NCI-H748 (cell line): Measurements from ENCODE around the gene FAT3.
A peak's percentile ranks its signal among the peaks of the same experiment; 100 is the strongest.

ENCODE experiments used
- DNase-seq: peaks from one replicate; lab custom pipeline; 2025; ENCODE audit not compliant: unreplicated experiment; lab: John Stamatoyannopoulos, UW

FAT3 gene

DNA sequence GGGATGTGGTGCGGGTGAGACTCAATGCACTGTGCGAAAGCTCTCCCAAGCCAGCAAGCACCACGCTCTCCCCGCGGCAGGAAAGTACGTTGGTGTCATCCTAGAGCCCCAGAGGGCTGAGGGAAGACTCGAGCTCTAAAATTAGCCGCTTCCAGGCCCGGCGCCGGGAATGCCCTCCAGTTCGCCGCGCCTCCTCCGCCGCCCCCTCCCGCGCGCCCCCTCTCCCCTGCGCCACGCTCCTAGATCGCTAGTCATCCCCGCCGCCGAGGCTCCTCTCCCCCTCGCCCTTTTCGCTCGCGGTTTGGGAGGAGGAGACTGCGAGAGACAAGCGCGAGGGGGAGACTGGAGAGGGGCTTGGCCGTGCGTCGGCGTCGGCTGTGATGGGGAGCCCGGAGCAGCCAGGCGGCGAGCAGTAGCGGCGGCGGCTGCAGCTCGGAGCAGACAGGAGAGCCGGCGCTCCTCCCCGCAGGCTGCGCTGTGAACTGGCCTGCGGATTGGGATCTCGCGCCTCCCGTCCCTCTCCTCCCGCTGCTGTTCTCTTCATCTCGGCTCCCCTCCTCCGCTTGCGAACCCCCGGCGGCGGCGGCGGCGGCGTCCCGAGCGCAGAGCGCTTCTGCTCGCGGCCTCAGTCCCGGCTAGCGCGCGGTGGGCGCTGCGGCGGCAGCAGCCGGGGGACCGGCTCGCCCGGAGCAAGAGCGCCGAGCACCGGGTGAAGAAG lies at the start of gene FAT3:
Gene FAT3 (plus strand): TSS at position 412 of the 718 bp plus-strand sequence. CDS start 127,295 bp downstream, outside the sequence.
- DNase-seq: peak; percentile 78

DNA sequence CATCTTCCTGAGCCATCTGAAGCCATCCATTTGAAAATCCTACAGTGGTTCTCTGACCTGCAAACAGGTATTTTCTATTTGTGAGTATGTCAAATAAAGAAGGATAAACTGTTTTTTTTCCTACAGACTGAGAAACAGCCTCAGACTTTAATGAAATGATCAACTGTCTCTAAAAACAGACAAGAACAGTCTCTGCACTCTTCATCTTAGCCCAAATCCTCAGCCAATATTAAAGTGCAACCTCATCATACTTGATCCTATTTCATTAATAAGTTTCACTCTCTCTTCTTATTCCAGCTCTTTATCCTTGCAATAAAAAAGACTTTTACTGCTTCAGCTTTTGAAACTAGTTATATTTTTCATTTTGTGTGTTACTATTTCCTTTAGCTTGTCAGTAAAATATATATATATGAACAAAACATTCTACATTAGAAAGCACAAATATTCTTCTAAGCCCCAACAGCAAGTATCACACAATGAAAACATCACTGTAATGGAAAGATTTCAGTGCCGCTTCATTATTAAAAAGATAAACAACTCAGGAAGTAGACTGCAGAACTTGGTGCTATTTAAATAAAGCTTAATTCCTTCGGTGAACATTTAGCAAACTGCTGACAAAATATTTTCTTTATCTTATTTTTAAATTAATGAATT lies 45.5 kb upstream of the FAT3 start:
- no peak for DNase-seq

DNA sequence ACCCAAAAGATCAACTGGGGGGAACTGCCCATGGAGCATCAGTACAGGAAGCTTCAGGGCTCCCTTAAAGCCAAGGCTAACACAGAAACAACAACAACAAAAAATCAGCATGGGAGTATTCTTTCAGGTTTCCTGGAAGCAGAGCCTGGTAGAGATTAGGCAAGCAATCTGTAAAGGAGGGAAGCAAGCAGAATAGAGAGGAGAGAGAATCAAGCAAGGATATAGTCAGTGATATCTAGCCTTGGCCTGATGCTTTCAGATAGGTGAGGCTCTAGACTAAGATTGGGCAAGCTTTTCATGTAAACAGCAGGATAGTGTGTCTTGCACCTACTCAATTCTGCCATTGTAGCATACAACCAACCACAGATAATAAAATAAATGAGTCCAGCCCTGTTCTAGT lies 44.4 kb upstream of the FAT3 start:
- DNase-seq: no peak

DNA sequence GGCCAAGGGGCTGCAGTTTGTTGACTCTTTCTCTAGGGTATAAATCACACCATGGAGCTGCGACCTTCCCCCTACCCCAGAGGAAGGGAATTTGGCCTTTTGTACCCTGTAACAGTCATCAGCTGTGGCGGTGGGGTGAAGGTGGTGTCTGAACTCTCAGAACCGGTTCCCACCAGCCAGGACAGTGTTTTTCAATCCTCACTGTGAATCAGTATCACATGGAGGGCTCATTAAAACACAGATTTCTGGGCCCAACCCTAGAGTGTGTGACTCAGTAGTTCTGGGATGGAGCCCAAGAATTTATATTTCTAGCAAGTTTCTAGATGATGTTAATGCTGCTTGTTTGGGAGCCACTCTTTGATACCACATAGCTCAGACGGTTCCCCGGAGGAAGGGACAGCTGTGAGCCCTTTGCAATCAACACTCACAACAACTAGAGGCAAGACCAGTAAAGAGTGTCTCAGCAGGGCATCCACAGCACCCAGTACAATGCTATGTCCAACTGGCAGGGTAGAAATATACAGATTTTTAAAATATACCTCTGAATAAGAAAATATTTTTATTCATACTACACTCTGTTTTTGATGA lies 43.9 kb upstream of the FAT3 start:
- DNase-seq: no peak

DNA sequence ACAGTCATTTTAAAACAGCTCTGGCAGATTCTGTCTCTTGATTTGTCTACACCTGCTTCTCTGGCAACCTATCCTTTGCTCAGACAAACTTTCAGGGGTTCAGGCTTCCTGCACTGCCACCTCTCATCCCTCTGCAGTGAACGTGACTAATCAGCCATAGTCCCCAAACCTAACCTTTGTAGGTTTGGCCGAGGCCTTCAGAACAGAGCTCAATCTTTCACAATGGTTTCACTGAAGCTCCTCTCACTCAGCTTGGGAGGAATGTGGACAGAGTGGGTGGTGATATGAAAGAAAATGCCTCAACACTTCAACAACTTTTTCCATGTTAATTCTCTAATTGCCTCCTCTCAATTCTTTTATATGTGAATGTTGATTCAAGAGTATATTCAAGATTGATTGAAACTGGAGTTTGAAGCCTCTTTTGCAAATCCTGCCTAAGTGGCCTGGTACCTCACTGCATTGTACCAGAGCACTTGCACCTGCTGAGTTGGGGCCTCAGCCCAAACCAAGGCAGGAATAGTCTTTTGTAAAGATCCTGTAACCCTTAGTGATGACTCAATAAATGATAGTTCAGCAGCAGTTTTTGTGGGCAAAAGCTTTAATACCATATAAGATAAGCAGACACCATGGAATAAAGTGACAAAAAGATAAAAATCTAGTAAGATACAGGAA lies 33.9 kb upstream of the FAT3 start:
- DNase-seq: no peak

DNA sequence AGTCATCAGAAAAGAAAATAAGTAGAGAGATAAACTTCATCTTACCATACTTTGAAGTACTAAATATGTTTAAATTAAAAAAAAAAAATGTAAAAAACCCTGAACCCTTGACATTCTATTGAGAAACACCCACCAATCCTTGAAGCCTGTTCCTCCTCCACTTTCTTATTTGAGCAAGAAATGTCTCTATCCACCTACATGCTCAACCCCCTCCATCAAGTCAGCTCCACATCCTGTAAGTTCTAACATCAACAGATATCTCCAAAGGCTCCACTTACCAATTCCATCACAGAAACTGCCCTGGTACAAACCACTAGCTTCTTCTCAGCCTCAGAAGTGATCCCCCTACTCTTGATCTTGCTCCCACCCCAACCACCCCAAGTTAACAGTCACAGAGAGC lies 32.5 kb upstream of the FAT3 start:
- no peak for DNase-seq

DNA sequence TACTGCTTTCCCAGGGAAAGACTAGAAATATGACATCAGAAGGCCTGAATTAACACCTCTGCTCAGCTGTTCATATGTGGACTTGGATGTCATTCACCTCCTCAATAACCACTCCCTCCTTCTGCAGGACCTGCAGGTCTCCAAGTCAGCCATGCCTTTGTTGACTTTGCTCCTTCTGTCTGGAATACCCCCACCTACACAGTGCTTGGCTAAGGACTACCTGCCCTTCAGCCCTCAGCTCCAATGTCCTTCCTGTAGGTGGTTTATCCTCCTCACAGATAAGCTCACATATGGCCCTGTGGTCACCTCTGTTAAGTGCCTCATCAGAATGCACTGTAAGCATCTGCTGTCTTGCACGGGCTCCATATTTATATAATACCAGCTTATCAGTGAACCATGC lies 26.4 kb upstream of the FAT3 start:
- DNase-seq: no peak

DNA sequence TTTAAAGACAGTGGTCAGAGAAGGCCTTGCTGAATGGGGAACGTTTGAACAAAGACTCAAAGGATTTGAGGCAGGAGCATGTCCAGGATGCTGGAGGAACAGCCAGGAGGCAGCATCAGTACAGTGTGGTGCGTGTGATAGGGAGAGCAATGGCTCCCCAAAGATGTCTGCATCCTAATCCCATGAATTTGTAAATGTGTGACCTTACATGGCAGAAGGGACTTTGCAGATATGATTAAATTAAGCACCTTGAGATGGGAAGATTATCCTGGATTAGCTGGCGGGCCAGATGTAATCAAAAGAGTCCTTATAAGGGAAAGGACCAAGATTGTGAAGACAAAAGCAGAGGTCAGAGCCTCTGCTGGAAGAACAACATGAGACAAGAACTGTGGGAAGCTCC lies 24.6 kb upstream of the FAT3 start:
- DNase-seq: no peak

DNA sequence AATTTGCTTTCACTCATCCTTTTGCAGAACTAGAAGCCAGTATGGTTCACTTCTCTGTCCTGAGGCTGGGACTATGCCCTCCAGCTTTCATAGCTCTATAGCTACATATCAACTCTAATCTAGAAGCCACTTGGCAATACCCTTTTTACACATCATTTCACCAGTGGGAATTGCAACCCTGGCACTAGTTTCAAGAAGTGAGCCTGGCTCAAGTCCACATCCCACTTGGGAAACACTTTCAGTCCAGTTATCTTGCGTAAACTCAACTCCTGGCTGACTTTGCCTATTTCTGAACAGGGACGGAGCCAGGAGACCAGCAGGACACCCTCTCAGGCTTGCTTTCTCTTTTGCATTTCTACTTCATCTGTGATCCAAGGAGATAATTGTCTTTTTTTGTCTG lies 19.9 kb upstream of the FAT3 start:
- no peak for DNase-seq

DNA sequence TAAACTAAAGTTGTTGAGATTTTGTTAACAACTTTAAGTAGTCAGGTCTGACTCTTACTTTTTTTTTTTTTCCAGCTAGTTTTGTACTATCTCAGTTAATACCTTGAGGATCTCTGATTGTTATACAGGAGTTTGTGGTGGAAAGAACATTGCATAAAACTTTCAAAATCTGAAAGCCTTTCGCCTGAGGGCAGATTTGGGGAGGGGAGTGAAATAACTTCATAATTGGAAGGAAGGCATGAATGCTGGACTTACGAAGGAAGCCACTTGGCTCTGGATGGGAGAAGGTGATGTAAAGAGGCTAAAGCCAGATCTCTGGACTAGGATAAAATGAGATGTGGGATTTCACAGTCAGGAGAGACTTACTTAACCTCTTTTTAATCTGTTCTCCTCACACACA lies 18.2 kb upstream of the FAT3 start:
- DNase-seq: no peak

DNA sequence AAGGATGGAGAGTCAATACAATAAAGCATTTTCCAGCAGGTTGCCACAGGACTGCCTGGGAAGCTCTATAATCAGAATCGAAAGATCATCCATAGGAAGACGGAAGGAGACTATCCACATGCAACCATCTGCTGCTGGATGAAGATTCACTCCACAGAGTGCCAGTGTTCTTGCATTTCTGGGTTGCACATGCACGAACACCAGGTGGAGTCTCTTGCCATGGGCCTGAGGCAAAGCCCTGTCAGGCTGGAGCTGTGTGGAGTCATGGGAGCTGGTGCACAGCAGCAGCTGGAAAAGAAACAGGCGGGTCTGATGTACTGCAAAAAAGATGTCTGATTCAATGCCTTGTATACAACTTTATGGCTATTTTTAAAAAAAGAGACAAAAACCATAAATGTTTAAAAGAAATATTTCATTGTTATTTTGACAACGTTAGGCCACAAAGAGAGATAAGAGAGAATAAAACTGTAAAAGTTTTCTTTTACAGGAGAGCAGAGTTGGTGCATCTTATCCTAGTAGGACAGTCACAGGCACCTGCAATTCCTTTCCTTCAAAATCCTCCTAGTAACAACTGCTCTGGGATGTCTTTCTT lies 12.9 kb upstream of the FAT3 start:
- DNase-seq: peak; percentile 50

DNA sequence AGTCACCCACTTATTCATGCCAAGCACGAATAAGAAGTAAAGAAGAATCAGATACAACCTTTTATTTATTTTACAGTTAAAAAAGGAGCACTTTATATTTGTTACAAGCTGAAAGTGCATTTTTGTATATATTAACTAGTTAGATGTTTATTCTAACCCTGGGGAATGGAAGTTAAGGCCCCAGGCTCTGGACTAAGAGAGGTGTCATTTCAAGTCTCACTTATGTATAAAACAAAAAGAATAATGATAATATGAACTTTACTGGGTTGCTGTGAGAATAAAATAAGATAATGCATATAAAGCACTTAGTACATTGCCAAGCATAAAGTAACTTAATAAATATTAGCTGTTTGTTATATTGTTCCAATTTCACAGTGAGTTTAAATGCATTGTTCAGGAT lies 12.1 kb upstream of the FAT3 start:
- no peak for DNase-seq

DNA sequence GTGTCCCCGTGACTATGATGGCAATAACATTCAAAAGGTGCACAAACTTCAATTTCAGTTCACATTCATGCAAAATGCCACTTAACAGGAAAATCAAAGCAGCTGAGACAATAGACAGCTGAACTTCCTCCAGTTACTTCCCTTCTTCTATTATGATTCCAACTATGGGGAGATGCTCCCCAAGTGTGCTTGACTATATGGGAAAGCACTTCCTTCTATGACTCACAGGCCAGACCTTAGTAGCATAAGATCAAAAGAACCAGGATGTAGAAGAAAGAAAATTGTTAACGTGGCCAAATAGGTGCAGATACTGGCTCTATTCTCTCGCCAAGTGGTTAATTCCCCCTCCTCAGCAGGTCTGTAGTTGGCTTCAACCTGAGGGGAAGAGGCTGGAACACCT lies 7.8 kb upstream of the FAT3 start:
- no peak for DNase-seq

DNA sequence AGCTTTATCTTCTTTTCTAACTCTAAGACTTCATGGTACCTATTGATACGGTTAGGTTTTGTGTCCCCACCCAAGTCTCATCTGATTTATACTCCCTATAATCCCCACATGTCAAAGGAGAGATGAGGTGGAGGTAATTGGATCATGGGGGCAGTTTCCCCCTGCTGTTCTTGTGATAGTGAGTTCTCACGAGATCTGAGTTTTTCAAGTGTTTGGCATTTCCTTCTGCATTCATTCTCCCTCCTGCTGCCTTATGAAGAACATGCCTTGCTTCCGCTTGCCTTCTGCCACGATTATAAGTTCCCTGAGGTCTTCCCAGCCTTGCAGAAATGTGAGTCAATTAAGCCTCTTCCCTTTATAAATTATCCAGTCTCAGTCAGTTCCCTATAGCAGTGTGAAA lies 5.1 kb upstream of the FAT3 start:
- DNase-seq: no peak

DNA sequence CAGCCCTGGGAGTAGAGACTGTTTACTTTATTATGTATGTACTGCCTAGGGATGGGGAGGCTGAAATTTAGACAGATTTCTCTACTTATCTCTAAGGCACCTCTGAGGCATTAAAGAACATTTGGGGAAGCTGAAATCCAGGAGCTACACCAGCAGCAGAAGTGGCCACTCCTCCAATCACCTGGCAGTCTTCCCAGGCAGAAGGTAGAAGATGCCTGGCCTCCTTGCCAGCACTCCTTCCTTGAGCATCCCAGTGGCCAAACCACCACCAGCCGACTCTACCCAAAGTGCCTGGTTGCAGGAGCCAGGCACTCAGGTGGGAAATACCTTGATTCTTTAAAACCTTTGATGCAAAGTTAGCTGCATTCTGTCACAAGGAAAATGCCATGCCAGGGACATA lies 1.9 kb upstream of the FAT3 start:
- DNase-seq: no peak

DNA sequence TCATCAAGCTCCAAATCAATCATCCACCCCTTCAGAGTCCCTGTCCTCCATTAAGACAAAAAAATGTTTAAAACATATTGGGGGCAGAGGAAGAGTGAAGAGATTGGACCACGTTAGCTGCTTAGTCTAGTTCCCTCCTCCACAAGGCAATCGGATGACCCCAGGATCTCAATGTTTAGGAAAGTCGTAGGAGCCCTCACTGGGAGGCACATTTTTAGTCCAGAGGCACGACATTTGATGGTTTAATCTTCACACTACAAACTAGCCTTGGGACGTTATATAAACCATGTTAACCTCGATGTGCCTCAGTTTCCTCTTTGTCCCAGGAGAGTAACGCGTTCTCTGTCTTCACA lies 588 bp upstream of the FAT3 start:
- DNase-seq: no peak

DNA sequence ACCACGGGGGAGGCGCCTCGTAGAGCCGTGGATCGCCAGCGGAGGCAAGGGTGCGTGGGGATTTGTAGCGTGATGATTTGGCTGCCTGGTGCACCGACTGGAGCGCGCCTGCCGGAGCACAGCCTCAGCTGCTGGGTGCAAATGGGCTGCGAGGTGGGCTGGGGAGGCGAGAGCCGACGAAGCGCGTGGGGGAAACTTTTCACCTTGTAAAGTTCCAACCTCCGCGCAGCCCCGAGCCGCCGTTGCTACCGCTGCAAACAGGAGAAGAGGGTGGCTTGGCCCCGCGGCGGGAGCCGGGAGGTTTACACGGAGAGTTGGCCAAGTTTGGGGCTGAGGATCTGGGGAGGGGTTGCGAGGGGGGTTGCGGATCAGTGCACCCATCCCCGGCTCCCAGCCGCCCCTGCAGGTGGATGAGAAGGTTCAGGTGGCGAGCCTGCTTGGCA lies 528 bp downstream of the FAT3 start:
- peak; percentile 57 for DNase-seq

DNA sequence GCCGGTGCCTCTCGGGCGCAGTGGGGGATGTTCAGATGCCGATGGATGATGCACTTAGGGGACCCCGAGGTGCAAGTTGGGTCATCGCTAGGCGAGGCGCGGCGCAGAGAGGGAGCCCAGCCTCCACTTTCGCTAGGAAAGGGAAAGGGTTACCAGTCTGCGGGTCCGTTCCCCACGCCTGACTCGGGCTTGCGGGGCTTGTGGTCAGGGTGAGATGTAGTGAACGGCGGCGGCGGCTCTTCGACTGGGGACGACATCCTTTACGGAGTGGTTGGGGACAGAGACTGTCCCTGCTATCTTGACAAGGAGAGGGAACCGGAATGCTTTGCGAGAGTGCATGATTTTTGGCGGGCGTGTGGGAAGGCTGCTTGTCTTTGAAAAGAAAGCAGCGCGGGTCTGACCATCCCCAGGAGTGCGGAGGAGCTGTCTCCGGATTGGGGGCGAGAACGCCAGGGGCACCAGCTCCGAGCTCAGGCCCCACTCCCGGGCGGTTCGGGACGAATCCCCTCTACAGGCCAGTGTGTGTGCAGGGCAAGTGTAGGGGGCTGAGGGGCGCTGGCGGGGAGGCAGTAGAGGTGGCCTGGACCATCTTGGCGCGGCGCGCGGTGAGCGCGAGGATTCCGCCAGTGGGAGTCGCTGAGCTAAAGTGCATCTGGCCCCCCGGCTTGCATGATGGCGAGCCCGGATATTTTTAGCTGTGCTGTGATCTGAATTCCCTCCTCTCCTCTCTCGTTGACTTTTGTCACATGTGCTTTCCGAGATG lies 1.1 kb downstream of the FAT3 start:
- peak; percentile 62 for DNase-seq

DNA sequence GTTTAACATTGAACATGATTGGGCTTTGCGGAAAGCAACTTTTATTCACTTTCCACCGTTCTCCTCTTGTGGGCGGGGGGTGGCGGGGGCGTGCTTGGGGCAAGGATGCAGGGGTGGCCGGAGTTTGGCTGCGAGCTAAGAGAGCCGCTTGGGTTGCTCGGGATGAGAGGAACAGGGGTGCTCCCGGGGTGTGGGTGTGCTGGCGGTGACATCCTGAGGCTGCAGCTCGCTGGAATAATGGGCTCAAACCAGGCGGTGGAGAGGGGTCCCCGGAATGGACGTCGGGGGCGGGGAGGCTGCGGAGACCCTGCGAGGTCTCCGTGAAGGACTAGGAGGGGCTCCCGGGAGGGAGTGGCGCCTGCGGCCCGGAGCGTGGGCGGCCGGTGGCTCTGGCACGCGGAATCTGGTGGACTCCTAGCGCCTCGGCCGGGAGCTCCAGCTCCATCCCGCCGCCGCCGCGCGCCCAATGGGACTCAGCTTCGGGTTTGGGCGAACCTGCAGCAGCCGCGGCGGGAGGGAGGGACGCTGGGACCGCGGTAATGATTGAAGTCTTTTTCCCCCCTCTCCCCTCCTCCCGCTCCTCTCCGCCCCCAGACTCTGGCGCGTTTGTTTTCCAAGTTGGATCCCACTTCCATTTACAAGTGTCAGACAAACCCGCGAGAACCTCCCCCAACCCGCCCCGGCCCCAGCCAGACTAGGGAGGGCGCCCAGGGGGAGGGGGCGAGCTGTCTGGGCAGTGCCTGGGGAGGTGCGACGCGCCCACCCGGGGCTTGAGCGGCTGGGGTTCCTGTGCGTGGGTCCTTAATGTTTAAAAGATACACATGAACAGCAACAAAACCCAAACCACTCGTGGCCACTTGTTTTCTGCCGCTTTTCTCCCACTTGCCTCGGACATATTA lies 2.0 kb downstream of the FAT3 start:
- peak; percentile 42 for DNase-seq
